ENCODE measurements around the gene CYP27C1.

Gene CYP27C1

DNA sequence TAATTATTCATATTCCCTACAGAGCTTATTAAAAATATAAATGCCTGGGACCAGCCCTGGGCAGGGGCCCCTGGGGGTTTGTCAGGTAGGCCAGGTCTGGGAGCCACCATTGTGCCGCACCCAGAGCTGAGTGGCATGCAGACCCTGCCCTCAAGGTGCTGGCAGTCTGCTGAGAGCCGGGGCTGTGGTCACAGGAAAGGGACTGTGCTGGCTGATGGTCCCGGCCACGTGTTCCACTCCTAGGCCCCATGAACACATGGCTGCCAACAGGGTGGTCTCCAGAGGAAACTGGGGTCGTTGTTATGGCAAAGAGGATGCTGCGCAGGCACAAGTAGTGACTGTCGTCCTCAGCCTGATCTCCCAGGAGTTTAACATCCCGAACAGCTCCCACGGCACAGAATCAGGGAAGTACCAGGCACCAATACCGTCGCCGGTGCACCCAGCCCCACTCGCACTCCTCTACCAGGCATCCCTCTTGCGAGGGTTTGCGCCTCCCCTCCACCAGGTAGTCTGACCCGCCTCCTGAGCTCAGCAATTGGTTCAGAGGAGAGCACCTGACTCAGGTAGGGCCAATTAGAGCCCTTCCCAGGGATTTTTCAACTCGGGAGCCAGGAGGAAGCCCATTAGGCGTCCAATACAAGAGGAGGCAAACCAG is 73.9 kb downstream of the CYP27C1 start:
- no peak for DNase-seq

DNA sequence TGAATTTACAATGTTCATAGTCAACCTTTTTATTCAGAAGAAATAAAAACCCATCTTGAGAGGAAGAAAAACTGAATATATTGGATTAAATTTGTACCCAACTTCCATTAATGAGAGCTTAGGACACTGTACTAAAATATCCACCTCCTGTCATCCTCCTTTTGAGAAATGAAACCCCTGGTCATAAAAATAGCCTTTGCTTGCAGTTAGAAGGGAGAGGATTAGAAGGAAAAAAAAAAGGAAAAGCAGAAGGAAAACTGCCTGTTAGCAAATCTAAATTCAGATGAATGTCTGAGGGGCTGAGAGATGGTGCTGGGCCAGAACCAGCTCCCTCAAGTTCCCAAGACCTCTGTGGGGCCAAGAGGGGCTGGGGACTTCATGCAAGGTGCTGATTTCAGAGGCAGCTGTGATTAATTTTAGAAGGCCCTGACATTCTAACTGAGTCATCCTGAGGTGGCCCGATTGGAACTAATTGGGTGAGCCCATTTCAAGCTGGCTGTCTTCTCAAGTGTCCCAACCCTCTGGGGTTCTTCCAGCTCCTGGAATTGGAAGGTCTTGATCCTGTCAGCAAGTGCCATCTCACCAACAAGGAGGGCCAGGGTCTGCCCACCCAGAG is 74.7 kb downstream of the CYP27C1 start:
- no peak for DNase-seq

- no peak for DNase-seq
Measured at GRCh38 chr2:127143841-127144782, 76.0 kb downstream of the CYP27C1 start.

DNA sequence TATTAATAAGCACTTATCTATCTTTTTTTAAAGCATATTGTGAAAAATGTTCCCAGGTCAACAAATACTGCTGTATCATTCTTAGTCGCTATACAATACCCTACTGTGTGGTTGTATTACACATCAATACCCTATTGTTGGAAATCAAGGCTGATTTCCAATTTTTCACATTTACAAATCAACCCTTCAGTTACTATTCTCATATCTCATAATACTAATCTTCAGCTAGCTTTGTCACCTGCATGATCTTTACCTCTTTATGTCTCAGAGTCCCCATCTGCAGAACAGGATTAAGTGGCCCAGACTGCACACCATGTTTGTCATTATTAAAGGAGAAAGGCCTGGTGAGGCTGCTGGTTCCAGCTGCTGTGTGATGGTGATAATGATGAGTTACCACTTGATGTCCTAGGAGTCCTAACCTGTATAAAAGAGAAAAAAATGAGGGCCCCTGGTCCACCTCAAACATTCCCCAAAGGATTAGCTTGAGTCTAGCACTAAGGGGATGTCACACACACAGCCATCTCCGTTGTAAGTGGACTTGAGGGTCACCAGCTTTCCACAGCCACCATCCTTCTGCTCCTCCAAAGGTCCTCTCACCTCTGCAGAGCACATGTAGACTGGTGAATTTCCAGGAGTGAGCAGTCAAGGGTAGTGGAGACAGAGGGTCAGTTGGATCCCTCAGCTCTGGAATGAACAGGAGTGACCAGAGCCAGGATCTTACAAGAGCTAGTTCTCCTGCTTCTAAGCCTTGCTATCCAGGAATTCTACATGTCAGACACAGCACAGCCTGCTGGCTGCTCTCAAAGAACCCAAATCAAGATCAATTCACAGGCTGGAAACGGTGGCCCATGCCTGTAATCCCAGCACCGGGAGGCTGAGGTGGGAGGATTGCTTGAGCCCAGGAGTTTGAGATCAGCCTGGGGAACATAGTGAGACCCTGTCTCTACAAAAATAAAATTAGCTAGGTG is 77.2 kb downstream of the CYP27C1 start:
- DNase-seq: no peak

GRCh38 chr2:127140538-127140937 is 79.6 kb downstream of the CYP27C1 start:
- no peak for DNase-seq

- no peak for DNase-seq
Measured at GRCh38 chr2:127139766-127140165, 80.3 kb downstream of the CYP27C1 start.

- no peak for DNase-seq
Measured at GRCh38 chr2:127138281-127138680, 81.8 kb downstream of the CYP27C1 start.

DNA sequence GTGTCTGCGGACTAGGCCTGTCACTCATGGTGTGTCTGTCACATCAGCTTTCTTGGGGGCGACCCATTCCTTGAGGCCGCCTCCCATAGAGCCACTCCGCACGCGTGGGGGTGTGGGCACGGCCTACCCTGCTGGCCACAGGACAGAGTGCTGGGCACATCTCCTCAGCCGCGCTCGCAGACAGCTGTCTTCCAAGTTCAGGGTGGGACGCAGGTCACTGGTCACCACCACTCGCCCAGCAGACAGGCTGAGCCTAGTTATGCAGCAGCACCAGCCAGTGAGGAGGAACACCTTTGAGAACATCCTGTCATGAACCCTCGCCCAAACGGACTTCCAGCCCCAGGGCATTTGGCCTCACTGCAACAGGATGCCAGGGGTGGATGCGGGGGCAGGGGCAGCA is 82.4 kb downstream of the CYP27C1 start:
- DNase-seq: no peak

DNA sequence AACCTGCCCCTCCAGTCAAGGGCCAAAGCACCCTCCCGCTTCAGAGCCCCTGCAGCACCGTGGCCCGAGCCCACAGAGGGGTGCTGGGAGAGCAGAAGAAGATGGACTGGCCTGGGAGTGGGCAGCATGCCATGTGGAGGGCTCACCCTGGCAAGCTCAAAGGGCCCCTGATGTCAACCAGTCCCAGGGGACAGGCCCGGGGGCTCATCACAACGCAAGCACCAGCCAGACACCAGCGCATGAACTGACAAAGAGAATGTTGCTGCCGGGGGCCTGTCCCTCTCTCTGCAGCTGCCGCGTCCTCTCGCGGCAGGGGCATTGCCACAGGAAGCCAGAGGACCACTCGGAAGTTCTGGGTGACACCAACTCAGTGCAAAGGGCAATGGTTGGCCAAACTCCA is 82.9 kb downstream of the CYP27C1 start:
- no peak for DNase-seq

DNA sequence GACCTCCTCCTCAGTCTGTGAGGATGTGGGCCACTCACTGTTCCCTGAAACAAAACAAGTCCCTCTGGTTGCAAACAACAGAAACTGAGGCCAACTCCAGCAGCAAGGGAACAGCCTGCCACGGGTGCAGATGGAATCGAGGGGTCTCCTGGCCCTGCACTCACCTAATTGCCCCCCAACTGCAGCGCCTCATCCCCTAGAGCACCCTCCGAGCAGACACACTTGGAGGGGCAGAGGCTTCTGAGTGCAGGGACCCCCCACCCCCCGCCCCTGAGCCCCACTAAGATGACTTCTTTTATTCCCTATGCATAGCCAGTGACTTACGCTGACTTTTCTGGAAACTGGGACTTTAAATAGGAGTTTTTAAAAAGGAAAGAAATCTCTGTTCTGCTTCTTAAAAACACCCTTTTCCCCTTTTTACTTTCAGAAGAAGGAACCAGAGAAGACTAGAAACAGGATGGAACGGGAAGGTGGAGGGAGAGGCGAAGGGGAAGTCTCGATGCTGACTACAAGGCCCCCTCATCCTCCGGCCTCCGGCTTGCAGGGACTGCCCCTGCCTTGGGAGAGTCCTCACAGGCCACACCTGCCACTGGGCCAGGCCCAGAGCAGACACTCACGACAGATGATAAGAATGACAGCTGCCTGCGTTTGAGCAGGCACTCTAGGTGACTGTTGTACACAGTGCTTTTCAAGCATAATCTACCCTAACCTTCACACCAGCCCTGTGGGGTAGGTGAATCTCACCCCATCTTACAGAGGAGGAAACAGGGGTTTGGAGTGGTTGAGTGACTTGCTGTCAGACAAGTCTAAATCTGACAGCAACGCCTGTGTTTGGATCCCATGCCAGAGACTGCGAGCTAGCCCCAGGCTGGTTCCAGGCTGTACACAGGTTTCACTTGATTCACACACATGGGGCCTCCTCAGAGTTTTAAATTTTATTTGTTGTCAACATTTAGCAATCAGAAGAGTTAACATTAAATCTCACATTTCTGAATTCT is 85.0 kb downstream of the CYP27C1 start:
- no peak for DNase-seq

- no peak for DNase-seq
Measured at GRCh38 chr2:127134235-127134634, 85.9 kb downstream of the CYP27C1 start.
